GM19099 (cell line): ENCODE data around the gene DEGS1.

Experiments used
- POLR2A ChIP-seq: IDR thresholded peaks from 3 replicates; pipeline ENCODE4 v1.6.1; 2011; ENCODE audit warnings: low read depth; ENCODE audit not compliant: insufficient read length; ENCODE audit errors: extremely low read depth

The DEGS1 gene

GRCh38 chr1:224173523-224173922 is 9.5 kb upstream of the DEGS1 start:
- no peak for TF ChIP-seq POLR2A

- TF ChIP-seq POLR2A = no peak
Measured at GRCh38 chr1:224175617-224176016, 7.4 kb upstream of the DEGS1 start.

GRCh38 chr1:224177356-224177999 is 5.6 kb upstream of the DEGS1 start:
- no peak for TF ChIP-seq POLR2A

GRCh38 chr1:224178894-224179293 is 4.1 kb upstream of the DEGS1 start:
- no peak for TF ChIP-seq POLR2A

- no peak for TF ChIP-seq POLR2A
Measured at GRCh38 chr1:224180783-224181452, 2.1 kb upstream of the DEGS1 start.

- TF ChIP-seq POLR2A = no peak
Measured at GRCh38 chr1:224181453-224181810, 1.6 kb upstream of the DEGS1 start.

- TF ChIP-seq POLR2A = no peak
Measured at GRCh38 chr1:224182057-224182865, 779 bp upstream of the DEGS1 start.

- TF ChIP-seq POLR2A = peak; percentile 58
Measured at GRCh38 chr1:224183591-224184312, 712 bp downstream of the DEGS1 start.

- no peak for TF ChIP-seq POLR2A
Measured at GRCh38 chr1:224185208-224185607, 2.2 kb downstream of the DEGS1 start.

- TF ChIP-seq POLR2A = no peak
Measured at GRCh38 chr1:224188286-224188685, 5.2 kb downstream of the DEGS1 start.

GRCh38 chr1:224189561-224189960 is 6.5 kb downstream of the DEGS1 start:
- TF ChIP-seq POLR2A = no peak

GRCh38 chr1:224192082-224192788 is 9.2 kb downstream of the DEGS1 start:
- no peak for TF ChIP-seq POLR2A

- TF ChIP-seq POLR2A = no peak
Measured at GRCh38 chr1:224193319-224193966, 10.4 kb downstream of the DEGS1 start.
